HG02884 (cell line): ENCODE measurements around the gene ZNF598.
"Not testable (repeated sequence)": the region's sequence is repeated elsewhere in the genome, so short reads cannot be mapped to it uniquely, and the experiment has no call there.

Source experiments
- ATAC-seq: cut with Tn5 transposase; IDR thresholded peaks from one replicate; pipeline ENCODE4 v1.9.1; 2021; ENCODE audit warnings: mild to moderate bottlenecking, moderate library complexity; ENCODE audit not compliant: unreplicated experiment

Gene ZNF598

DNA sequence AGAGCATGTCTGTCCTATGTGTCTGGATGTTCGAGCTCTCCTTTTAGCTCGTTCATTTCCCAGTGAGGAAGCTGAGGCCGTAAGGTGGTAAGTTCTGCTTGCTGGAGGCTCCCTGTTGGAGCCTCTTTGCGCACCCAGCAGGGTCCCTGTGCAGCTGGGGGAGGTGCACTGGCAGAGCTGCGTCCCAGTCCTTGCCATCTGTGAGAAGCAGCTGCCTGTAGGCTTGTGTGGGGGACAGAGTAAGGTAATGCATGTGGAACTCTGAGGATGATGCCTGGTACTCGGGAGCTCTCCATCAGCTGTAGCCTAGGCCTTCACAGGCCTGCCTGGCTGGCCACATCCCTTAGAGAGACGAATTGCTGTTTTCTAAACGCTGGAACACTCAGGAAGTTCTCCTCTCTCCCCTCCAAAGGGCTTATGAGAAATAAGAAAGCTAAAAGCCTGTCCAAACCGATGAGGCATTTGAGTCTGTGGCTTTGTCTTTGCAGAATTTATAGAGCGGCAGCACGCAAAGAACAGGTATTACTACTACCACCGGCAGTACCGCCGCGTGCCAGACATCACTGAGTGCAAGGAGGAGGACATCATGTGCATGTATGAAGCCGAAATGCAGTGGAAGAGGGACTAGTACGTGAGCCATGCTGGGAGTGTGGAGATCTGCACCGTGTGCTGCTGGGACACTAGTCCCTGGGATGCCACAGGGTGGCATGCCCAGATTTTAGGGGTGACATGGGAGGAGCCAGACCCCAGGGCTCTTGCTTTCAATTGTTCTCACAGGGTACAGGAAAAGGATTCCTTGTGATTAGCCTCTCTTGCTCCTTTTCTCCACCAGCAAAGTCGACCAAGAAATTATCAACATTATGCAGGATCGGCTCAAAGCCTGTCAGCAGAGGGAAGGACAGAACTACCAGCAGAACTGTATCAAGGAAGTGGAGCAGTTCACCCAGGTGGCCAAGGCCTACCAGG is 48.7 kb downstream of the ZNF598 start:
- no peak for ATAC-seq

GRCh38 chr16:1959269-1960039 is 50.2 kb downstream of the ZNF598 start, which contains the start of gene NDUFB10:
TSS of gene NDUFB10 (plus strand) at chr16:1959538. CDS start at chr16:1959625, 87 bp downstream.
- ATAC-seq: peak; percentile 62

DNA sequence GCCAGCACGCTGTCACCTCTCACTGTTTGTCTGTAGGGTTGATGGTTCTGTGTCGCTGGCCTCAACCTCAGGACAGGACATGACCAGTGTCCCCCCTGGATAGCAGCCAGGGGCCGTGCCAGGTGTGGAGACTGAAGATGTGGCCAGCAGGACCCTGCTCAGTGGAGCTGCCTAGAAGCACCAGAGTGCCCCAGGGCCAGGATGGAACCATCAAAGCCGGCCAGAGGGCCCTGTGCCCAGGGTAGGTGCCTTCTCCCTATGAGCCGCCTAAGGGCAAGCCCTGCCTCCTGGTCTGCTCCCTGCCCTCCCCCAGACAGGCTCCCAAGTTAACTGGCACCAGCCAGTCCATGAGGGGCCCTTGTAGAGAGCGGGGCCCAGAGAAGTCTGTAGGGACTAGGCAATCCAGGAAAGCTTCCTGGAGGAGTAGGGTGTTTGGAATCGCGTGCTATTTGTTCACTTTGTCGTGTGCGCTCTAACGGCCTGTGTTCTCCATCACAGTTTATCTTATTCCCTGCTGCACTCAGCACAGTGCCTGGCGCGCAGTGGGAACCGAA is 50.8 kb downstream of the ZNF598 start:
- no peak for ATAC-seq

GRCh38 chr16:1958143-1958491 is 51.5 kb downstream of the ZNF598 start:
- not testable (repeated sequence) for ATAC-seq

DNA sequence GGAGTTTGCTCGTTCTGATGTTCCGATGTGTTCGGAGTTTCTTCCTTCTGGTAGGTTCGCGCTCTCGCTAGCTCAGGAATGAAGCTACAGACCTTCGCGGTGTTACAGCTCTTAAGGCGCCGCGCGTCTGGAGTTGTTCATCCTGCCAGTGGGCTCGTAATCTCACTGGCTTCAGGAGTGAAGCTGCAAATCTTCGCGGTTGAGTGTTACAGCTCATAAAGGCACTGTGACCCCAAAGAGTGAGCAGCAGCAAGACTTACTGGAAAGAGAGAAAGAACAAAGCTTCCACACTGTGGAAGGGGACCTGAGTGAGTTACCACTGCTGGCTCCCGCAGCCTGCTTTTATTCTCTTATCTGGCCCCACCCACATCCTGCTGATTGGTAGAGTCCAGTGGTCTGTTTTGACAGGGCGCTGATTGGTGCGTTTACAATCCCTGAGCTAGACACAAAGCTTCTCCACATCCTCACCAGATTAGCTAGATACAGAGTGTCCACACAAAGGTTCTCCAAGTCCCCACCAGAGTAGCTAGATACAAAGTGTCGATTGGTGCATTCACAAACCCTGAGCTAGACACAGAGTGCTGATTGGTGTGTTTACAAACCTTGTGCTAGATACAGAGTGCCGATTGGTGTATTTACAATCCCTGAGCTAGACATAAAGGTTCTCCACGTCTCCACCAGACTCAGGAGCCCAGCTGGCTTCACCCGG is 52.0 kb downstream of the ZNF598 start:
- not testable (repeated sequence) for ATAC-seq

- ATAC-seq: no peak
Measured at GRCh38 chr16:1953734-1954133, 55.9 kb downstream of the ZNF598 start.

DNA sequence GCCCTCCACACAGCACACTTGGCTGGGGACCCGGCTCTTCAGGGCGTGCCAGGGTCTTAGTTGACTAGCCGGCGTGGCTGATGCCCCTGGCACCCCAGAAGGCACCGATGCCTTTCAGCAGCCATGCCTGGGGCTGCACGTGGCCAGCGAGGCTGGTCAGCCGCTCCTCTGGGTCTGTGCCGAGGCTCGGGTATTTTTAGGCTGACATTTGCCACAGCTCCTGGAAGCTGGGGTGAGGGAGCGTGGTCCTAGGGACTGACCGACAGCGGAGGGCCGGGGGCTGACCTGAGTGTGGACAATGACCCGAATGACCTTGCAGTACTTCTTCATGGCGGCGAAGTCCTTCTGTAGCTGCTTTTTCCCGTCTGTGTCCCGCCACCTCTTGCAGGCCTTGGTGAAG is 59.1 kb downstream of the ZNF598 start:
- ATAC-seq: no peak

- no peak for ATAC-seq
Measured at GRCh38 chr16:1950047-1950446, 59.6 kb downstream of the ZNF598 start.

GRCh38 chr16:1949507-1949906 is 60.1 kb downstream of the ZNF598 start:
- no peak for ATAC-seq
